Measurements from ENCODE around the gene PTPRM.

- no peak for TF ChIP-seq TBP (IDR thresholded peaks at IDR 0.05; ENCODE audit: low read depth, low read length)
- no peak for TF ChIP-seq SIRT6 (IDR thresholded peaks at IDR 0.05; ENCODE audit: low read length)
- TF ChIP-seq POLR2AphosphoS5 (IDR thresholded peaks at IDR 0.05; ENCODE audit: low read depth, low read length) = no peak
These were observed 48.7 kb downstream of the PTPRM start for GRCh38 chr18:7615840-7616239.
